ENCODE measurements around the gene MAN2A2.

DNA sequence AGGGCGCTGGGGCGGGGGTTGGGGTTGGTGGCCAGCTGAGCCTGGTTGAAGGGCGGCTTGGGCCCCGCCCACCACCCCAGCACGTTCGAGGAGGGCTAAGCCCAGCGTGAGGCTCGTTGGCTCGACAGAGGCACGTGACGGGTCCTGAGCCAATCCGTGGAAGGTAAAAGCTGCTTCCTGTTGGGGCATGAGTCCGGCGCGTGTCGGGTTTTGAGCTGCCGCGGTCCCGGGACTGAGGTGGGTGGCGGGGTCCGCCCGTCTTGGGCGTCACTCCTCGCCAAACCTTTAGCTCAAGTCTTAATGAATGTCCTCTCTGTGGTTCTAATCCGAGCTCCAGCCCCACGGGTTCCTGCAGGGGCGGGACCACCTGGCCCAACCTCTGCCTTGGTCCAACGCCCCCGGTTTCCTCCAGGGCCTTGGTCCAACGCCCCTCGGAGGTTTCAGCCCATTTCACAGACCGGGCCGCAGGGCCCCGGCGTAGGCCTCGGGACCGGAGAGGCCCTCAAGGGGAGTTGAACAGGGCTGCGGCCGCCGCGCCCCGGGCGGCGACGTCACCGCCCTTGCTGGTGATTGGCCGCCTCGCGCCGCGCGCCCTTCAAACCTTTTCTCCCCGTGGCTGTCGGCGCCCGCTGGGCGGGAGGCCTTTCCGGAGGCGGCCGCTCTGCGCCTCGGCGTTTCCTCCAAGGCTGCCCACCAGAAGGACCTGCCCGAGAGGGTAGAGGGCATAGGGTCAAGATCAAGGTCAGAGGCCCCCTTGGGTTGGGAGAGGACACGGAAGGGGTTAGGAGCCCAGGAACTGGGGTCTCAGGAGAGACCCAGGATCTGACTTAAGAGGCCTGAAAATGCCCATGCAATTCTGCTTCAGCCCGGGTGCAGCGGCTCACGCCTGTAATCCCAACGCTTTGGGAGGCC is 51.9 kb downstream of the MAN2A2 start, which contains the start of gene RCCD1:
- TF ChIP-seq, protein P1, sequence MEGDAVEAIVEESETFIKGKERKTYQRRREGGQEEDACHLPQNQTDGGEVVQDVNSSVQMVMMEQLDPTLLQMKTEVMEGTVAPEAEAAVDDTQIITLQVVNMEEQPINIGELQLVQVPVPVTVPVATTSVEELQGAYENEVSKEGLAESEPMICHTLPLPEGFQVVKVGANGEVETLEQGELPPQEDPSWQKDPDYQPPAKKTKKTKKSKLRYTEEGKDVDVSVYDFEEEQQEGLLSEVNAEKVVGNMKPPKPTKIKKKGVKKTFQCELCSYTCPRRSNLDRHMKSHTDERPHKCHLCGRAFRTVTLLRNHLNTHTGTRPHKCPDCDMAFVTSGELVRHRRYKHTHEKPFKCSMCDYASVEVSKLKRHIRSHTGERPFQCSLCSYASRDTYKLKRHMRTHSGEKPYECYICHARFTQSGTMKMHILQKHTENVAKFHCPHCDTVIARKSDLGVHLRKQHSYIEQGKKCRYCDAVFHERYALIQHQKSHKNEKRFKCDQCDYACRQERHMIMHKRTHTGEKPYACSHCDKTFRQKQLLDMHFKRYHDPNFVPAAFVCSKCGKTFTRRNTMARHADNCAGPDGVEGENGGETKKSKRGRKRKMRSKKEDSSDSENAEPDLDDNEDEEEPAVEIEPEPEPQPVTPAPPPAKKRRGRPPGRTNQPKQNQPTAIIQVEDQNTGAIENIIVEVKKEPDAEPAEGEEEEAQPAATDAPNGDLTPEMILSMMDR (IDR thresholded peaks at IDR 0.05) = no peak
- peak; percentile 31 for TF ChIP-seq POLR2A (IDR thresholded peaks at IDR 0.05)
